AG04449 (cell line): ENCODE results near the gene DNMBP.

Experiments
- CTCF ChIA-PET: fragments of 350-600 bp; formaldehyde crosslinking; extraction: SDS; loops from one replicate; lab custom pipeline; 2021; ENCODE audit warnings: antibody characterized with exemption; lab: Yijun Ruan, JAX
- POLR2A ChIA-PET: fragments of 400-600, 350-600 bp; formaldehyde crosslinking; extraction: SDS; loops from one replicate; lab custom pipeline; 2020; ENCODE audit warnings: antibody characterized with exemption, inconsistent platforms; lab: Yijun Ruan, JAX
- DNase-seq: peaks from one replicate; pipeline ENCODE4 v3.0.0-alpha.2; 2010; ENCODE audit warnings: low read depth, low spot score
- H3K4me3 ChIP-seq: 2 replicates; pipeline ENCODE4 v1.5.1; 2011; ENCODE audit warnings: low read depth, mild to moderate bottlenecking, control low read depth, low read length
- CTCF ChIP-seq: IDR thresholded peaks from one replicate; pipeline ENCODE4 v1.5.1; 2011; ENCODE audit warnings: mild to moderate bottlenecking, moderate library complexity, low read length, control low read depth, inconsistent platforms; ENCODE audit not compliant: insufficient read depth; ENCODE audit errors: missing control alignments

Gene DNMBP

GRCh38 chr10:100037758-100038315, 28.1 kb upstream of the DNMBP start:
- ChIA-PET POLR2A (no interaction called here), CTCF (interaction anchor here (1.3 to 2.6 kb wide), 4 partner anchors 8 to 192 kb away, joined by 3 to 13 read pairs (median 8); no protein-coding TSS in a partner anchor)
- no peak overlapping the region for H3K4me3 ChIP-seq
- no peak for TF ChIP-seq CTCF
- DNase-seq, result no peak

GRCh38 chr10:100036850-100037249, 27.1 kb upstream of the DNMBP start:
- no peak for TF ChIP-seq CTCF
- ChIA-PET CTCF (interaction anchor here (1.3 to 3.3 kb wide), 3 partner anchors 8 to 72 kb away, joined by 3 to 23 read pairs (median 6); no protein-coding TSS in a partner anchor), POLR2A (no interaction called here)
- no peak overlapping the region for H3K4me3 ChIP-seq
- DNase-seq, result no peak

GRCh38 chr10:100033766-100034418, 24.1 kb upstream of the DNMBP start:
- POLR2A ChIA-PET, result no interaction called here
- CTCF ChIA-PET, result interaction anchor here (1.2 to 3.3 kb wide), 2 partner anchors 11 to 179 kb away, joined by 3 to 23 read pairs; no protein-coding TSS in a partner anchor
- DNase-seq, result no peak
- TF ChIP-seq CTCF, result no peak
- H3K4me3 ChIP-seq, result no peak overlapping the region

- POLR2A ChIA-PET, result no interaction called here
- CTCF ChIA-PET, result interaction anchor here (0.7 to 7.7 kb wide), 3 partner anchors 17 to 181 kb away, joined by 3 to 74 read pairs (median 18); partner anchors contain the start of gene DNMBP
- no peak overlapping the region for H3K4me3 ChIP-seq
- TF ChIP-seq CTCF, result no peak
- no peak for DNase-seq
Measured at GRCh38 chr10:100027416-100027815, 17.7 kb upstream of the DNMBP start.

- CTCF ChIA-PET, result interaction anchor here (1.0 to 7.7 kb wide), 5 partner anchors 9 to 180 kb away, joined by 3 to 74 read pairs (median 14); partner anchors contain the start of gene DNMBP
- no peak for TF ChIP-seq CTCF
- H3K4me3 ChIP-seq, result no peak overlapping the region
- POLR2A ChIA-PET, result no interaction called here
- DNase-seq, result no peak
Measured at GRCh38 chr10:100025576-100025975, 15.8 kb upstream of the DNMBP start.

GRCh38 chr10:100024748-100025147, 15.0 kb upstream of the DNMBP start:
- ChIA-PET POLR2A (no interaction called here), CTCF (interaction anchor here (1.0 to 7.7 kb wide), 5 partner anchors 9 to 179 kb away, joined by 3 to 74 read pairs (median 14); partner anchors contain the start of gene DNMBP)
- TF ChIP-seq CTCF, result no peak
- H3K4me3 ChIP-seq, result no peak overlapping the region
- no peak for DNase-seq
